ENCODE measurements around the gene IQGAP2.

GRCh38 chr5:76379316-76379715 lies 23.8 kb upstream of the IQGAP2 start:
- no peak for TF ChIP-seq CTCF (conservative IDR thresholded peaks at IDR 0.05; ENCODE audit: low read length)
- no peak for TF ChIP-seq EZH2phosphoT487 (IDR thresholded peaks at IDR 0.05; ENCODE audit: borderline replicate concordance)
